Karpas-422 (cell line): Measurements from ENCODE around the gene PGA4. TPM values are rescaled to one million over a fixed set of nuclear protein-coding genes. Genes with fewer than 3 reads are reported as not detected.
"Not testable (repeated sequence)": the region's sequence is repeated elsewhere in the genome, so short reads cannot be mapped to it uniquely, and the experiment has no call there.

Source experiments
- DNase-seq: peaks from one replicate; pipeline ENCODE4 v3.0.0-alpha.2; 2015
- H2AFZ ChIP-seq: fragments of 200-600 bp; sonication (generic); 2 replicates; pipeline ENCODE4 v1.6.1; 2014; ENCODE audit warnings: antibody characterized with exemption, low read length, mixed read lengths
- H3K27ac ChIP-seq: fragments of 200-600 bp; sonication (generic); 2 replicates; pipeline ENCODE4 v1.5.1; 2014; ENCODE audit warnings: mild to moderate bottlenecking, low read length, moderate library complexity
- H3K27me3 ChIP-seq: fragments of 200-600 bp; sonication (generic); 2 replicates; pipeline ENCODE4 v1.6.1; 2014; ENCODE audit warnings: low read length, mixed read lengths
- H3K36me3 ChIP-seq: fragments of 200-600 bp; sonication (generic); 2 replicates; pipeline ENCODE4 v1.6.1; 2014; ENCODE audit warnings: low read length, mixed read lengths; ENCODE audit not compliant: insufficient read depth
- H3K4me1 ChIP-seq: fragments of 200-600 bp; sonication (generic); 2 replicates; pipeline ENCODE4 v1.6.1; 2014; ENCODE audit warnings: mild to moderate bottlenecking, low read length, mixed read lengths
- H3K4me2 ChIP-seq: fragments of 200-600 bp; sonication (generic); 2 replicates; pipeline ENCODE4 v1.6.1; 2014; ENCODE audit warnings: low read length, low read depth, mild to moderate bottlenecking; ENCODE audit not compliant: poor library complexity, severe bottlenecking
- H3K4me3 ChIP-seq: fragments of 200-600 bp; sonication (generic); 2 replicates; pipeline ENCODE4 v1.5.1; 2014; ENCODE audit warnings: mild to moderate bottlenecking, antibody characterized with exemption, low read length, mixed read lengths
- H3K79me2 ChIP-seq: fragments of 200-600 bp; sonication (generic); 2 replicates; pipeline ENCODE4 v1.6.1; 2014; ENCODE audit warnings: mild to moderate bottlenecking, low read length, mixed read lengths
- H3K9ac ChIP-seq: fragments of 200-600 bp; sonication (generic); 2 replicates; pipeline ENCODE4 v1.6.0; 2014; ENCODE audit warnings: low read length
- H3K9me2 ChIP-seq: fragments of 200-600 bp; sonication (generic), shearing (Covaris generic); replicated peaks from 2 replicates; pipeline ENCODE4 v1.6.0; 2014; ENCODE audit warnings: mild to moderate bottlenecking, low read length, moderate library complexity; ENCODE audit not compliant: insufficient read depth
- H3K9me3 ChIP-seq: fragments of 300-700, 200-600 bp; sonication (generic); 2 replicates; pipeline ENCODE4 v1.6.1; 2014; ENCODE audit warnings: low read length, mixed read lengths
- H4K20me1 ChIP-seq: fragments of 200-600 bp; sonication (generic); 2 replicates; pipeline ENCODE4 v1.6.1; 2014; ENCODE audit warnings: mild to moderate bottlenecking, antibody characterized with exemption, low read length, low read depth; ENCODE audit not compliant: insufficient read depth
- total RNA-seq: library from RNA; depleted of rRNA; stranded (reverse); fragments of >200 nt; shearing (Covaris generic); gene quantifications from 2 replicates; pipeline ENCODE4 v1.2.3, GENCODE V29; 2014; ENCODE audit warnings: low replicate concordance

The PGA4 gene
- total RNA-seq, 1 experiment from 2014 or later: not detected

- Histone ChIP-seq H3K36me3 (no peaks in the 10 kb centered on the region), H3K4me1 (no peaks in the 10 kb centered on the region), H3K27me3 (no peaks in the 10 kb centered on the region), H3K9me3 (no peaks in the 10 kb centered on the region; the same call in 1 of the 2 replicates), H3K4me3 (no peak overlapping the region), H3K9ac (no peak overlapping the region), H3K4me2 (no peak overlapping the region), H3K9me2 (no peaks in the 10 kb centered on the region), H3K79me2 (no peaks in the 10 kb centered on the region), H4K20me1 (no peaks in the 10 kb centered on the region), H3K27ac (no peak overlapping the region), H2AFZ (no peak overlapping the region)
- DNase-seq: no peak
Measured at GRCh38 chr11:61198361-61198760, 23.8 kb upstream of the PGA4 start.

GRCh38 chr11:61198948-61199523, 23.1 kb upstream of the PGA4 start:
- no peak overlapping the region for H3K9ac ChIP-seq
- no peaks in the 10 kb centered on the region for H3K36me3 ChIP-seq
- H3K27me3 ChIP-seq: no peaks in the 10 kb centered on the region
- no peaks in the 10 kb centered on the region for H3K4me1 ChIP-seq
- no peaks in the 10 kb centered on the region for H4K20me1 ChIP-seq
- no peak overlapping the region for H3K27ac ChIP-seq
- no peak overlapping the region for H3K4me3 ChIP-seq
- no peaks in the 10 kb centered on the region for H3K9me2 ChIP-seq
- no peak overlapping the region for H3K4me2 ChIP-seq
- DNase-seq: no peak
- H3K9me3 ChIP-seq: no peaks in the 10 kb centered on the region; the same call in 1 of the 2 replicates
- no peaks in the 10 kb centered on the region for H3K79me2 ChIP-seq
- H2AFZ ChIP-seq: no peak overlapping the region

GRCh38 chr11:61201476-61201875, 20.7 kb upstream of the PGA4 start:
- H3K79me2 ChIP-seq: no peaks in the 10 kb centered on the region
- no peaks in the 10 kb centered on the region for H3K36me3 ChIP-seq
- no peaks in the 10 kb centered on the region for H3K27me3 ChIP-seq
- DNase-seq: no peak
- no peak overlapping the region for H3K4me3 ChIP-seq
- H3K9me2 ChIP-seq: no peaks in the 10 kb centered on the region
- H3K9me3 ChIP-seq: no peaks in the 10 kb centered on the region; the same call in 1 of the 2 replicates
- H3K4me1 ChIP-seq: no peaks in the 10 kb centered on the region
- no peak overlapping the region for H3K27ac ChIP-seq
- H3K9ac ChIP-seq: no peak overlapping the region
- H3K4me2 ChIP-seq: no peak overlapping the region
- H4K20me1 ChIP-seq: no peaks in the 10 kb centered on the region
- H2AFZ ChIP-seq: no peak overlapping the region

GRCh38 chr11:61202950-61203746, 19.0 kb upstream of the PGA4 start, which contains the start of gene PGA3:
TSS of gene PGA3 (plus strand) at chr11:61203515. CDS start at chr11:61203565, 50 bp downstream.
- not testable (repeated sequence) for H3K4me1 ChIP-seq, H3K9ac ChIP-seq, H3K36me3 ChIP-seq, H3K79me2 ChIP-seq, H3K9me3 ChIP-seq, H2AFZ ChIP-seq, H3K27me3 ChIP-seq, H3K4me2 ChIP-seq, H3K27ac ChIP-seq, H3K9me2 ChIP-seq, H3K4me3 ChIP-seq, DNase-seq, H4K20me1 ChIP-seq

- not testable (repeated sequence) for H3K9ac ChIP-seq, H3K9me2 ChIP-seq, H3K27me3 ChIP-seq, H3K9me3 ChIP-seq, H3K27ac ChIP-seq, H3K36me3 ChIP-seq, H3K4me2 ChIP-seq, H3K4me1 ChIP-seq, H3K4me3 ChIP-seq, H2AFZ ChIP-seq, H3K79me2 ChIP-seq, DNase-seq, H4K20me1 ChIP-seq
Measured at GRCh38 chr11:61203873-61204272, 18.3 kb upstream of the PGA4 start.

- H3K4me2 ChIP-seq, H3K27ac ChIP-seq, H4K20me1 ChIP-seq, H3K4me3 ChIP-seq, H3K9me3 ChIP-seq, H3K9me2 ChIP-seq, H3K27me3 ChIP-seq, DNase-seq, H2AFZ ChIP-seq, H3K4me1 ChIP-seq, H3K9ac ChIP-seq, H3K36me3 ChIP-seq, H3K79me2 ChIP-seq: not testable (repeated sequence)
Measured at GRCh38 chr11:61204502-61205059, 17.6 kb upstream of the PGA4 start.

- not testable (repeated sequence) for H3K27ac ChIP-seq, H2AFZ ChIP-seq, H3K4me1 ChIP-seq, H3K36me3 ChIP-seq, H3K79me2 ChIP-seq, H3K9me3 ChIP-seq, H3K4me2 ChIP-seq, DNase-seq, H3K27me3 ChIP-seq, H3K4me3 ChIP-seq, H4K20me1 ChIP-seq, H3K9ac ChIP-seq, H3K9me2 ChIP-seq
Measured at GRCh38 chr11:61207636-61208310, 14.4 kb upstream of the PGA4 start.

- not testable (repeated sequence) for H3K9me2 ChIP-seq, H3K4me1 ChIP-seq, H3K9me3 ChIP-seq, H4K20me1 ChIP-seq, H3K27me3 ChIP-seq, H3K9ac ChIP-seq, DNase-seq, H3K4me3 ChIP-seq, H3K79me2 ChIP-seq, H3K36me3 ChIP-seq, H3K27ac ChIP-seq, H2AFZ ChIP-seq, H3K4me2 ChIP-seq
Measured at GRCh38 chr11:61210629-61211028, 11.5 kb upstream of the PGA4 start.
